Fibroblast of mammary gland (primary cell): ENCODE results near the gene SEC22C.
"Not testable (repeated sequence)": the region's sequence is repeated elsewhere in the genome, so short reads cannot be mapped to it uniquely, and the experiment has no call there.

Experiments used
- DNase-seq: peaks from one replicate; pipeline ENCODE4 v3.0.0-alpha.2; 2010; ENCODE audit warnings: low read depth
- H3K4me3 ChIP-seq: 2 replicates; pipeline ENCODE4 v1.5.1; 2011; ENCODE audit warnings: low read depth, mild to moderate bottlenecking, low read length, moderate library complexity; ENCODE audit not compliant: control insufficient read depth
- CTCF ChIP-seq: conservative IDR thresholded peaks from 2 replicates; pipeline ENCODE4 v1.5.1; 2011; ENCODE audit warnings: low read depth, low read length, inconsistent platforms; ENCODE audit not compliant: control insufficient read depth, insufficient read depth

The SEC22C gene

GRCh38 chr3:42557854-42558253 is 23.9 kb downstream of the SEC22C start:
- no peak overlapping the region for H3K4me3 ChIP-seq
- DNase-seq, result no peak
- no peak for TF ChIP-seq CTCF

GRCh38 chr3:42556817-42557216 is 24.9 kb downstream of the SEC22C start:
- not testable (repeated sequence) for H3K4me3 ChIP-seq, DNase-seq

- no peak overlapping the region for H3K4me3 ChIP-seq
- no peak for DNase-seq
- no peak for TF ChIP-seq CTCF
Observed at GRCh38 chr3:42556089-42556632, 25.6 kb downstream of the SEC22C start.

GRCh38 chr3:42552830-42553229 is 28.9 kb downstream of the SEC22C start:
- DNase-seq, result no peak
- TF ChIP-seq CTCF, result no peak
- no peak overlapping the region for H3K4me3 ChIP-seq

GRCh38 chr3:42550250-42550649 is 31.5 kb downstream of the SEC22C start:
- TF ChIP-seq CTCF, result no peak
- no peak overlapping the region for H3K4me3 ChIP-seq
- DNase-seq, result no peak

GRCh38 chr3:42549131-42549530 is 32.6 kb downstream of the SEC22C start:
- DNase-seq, result no peak
- no peak overlapping the region for H3K4me3 ChIP-seq
- TF ChIP-seq CTCF, result no peak

- no peak overlapping the region for H3K4me3 ChIP-seq
- TF ChIP-seq CTCF, result peak; percentile 92
- DNase-seq, result peak; percentile 51
Observed at GRCh38 chr3:42547401-42547945, 34.3 kb downstream of the SEC22C start.
